Retina (tissue), 1 donor: ENCODE measurements around the gene PLEKHH3.

ENCODE experiments used
- DNase-seq: peaks from one replicate; pipeline ENCODE4 v3.0.0-alpha.2; 2016

PLEKHH3 gene

GRCh38 chr17:42684929-42685556, 8.2 kb upstream of the PLEKHH3 start:
- DNase-seq: peak; percentile 64

- DNase-seq: no peak
These were observed 6.7 kb upstream of the PLEKHH3 start for GRCh38 chr17:42683407-42684034.

- peak; percentile 86 for DNase-seq
These were observed 6.1 kb upstream of the PLEKHH3 start for GRCh38 chr17:42682722-42683403.

- DNase-seq: peak; percentile 81
These were observed 5.4 kb upstream of the PLEKHH3 start, which contains the start of gene CNTNAP1 for GRCh38 chr17:42681976-42682721. Gene CNTNAP1, plus strand, starts transcription at chr17:42682531. Its CDS starts 299 bp downstream, at chr17:42682830.

- no peak for DNase-seq
These were observed 3.6 kb upstream of the PLEKHH3 start for GRCh38 chr17:42680331-42680808.

GRCh38 chr17:42679492-42680330, 2.9 kb upstream of the PLEKHH3 start:
- DNase-seq: peak; percentile 97

GRCh38 chr17:42678951-42679491, 2.2 kb upstream of the PLEKHH3 start:
- DNase-seq: peak; percentile 39

GRCh38 chr17:42677921-42678781, 1.4 kb upstream of the PLEKHH3 start:
- peak; percentile 97 for DNase-seq

- peak; percentile 97 for DNase-seq
These were observed 441 bp upstream of the PLEKHH3 start for GRCh38 chr17:42677012-42677857.

- no peak for DNase-seq
These were observed 800 bp downstream of the PLEKHH3 start for GRCh38 chr17:42675965-42676423.

- no peak for DNase-seq
These were observed 1.3 kb downstream of the PLEKHH3 start for GRCh38 chr17:42675348-42675964.

- DNase-seq: no peak
These were observed 1.9 kb downstream of the PLEKHH3 start for GRCh38 chr17:42674755-42675347.

GRCh38 chr17:42673885-42674754, 2.7 kb downstream of the PLEKHH3 start:
- no peak for DNase-seq

- no peak for DNase-seq
These were observed 3.4 kb downstream of the PLEKHH3 start for GRCh38 chr17:42673266-42673884.

GRCh38 chr17:42672038-42672437, 4.8 kb downstream of the PLEKHH3 start:
- no peak for DNase-seq

GRCh38 chr17:42670789-42671657, 5.8 kb downstream of the PLEKHH3 start:
- peak; percentile 20 for DNase-seq
